C4-2B (cell line): ENCODE measurements around the gene LBP.

ENCODE experiments used
- CTCF ChIP-seq: fragments of 450-650 bp; conservative IDR thresholded peaks from 2 replicates; pipeline ENCODE4 v1.5.1; 2017; ENCODE audit warnings: mild to moderate bottlenecking
- ZFX ChIP-seq: fragments of 450-650 bp; IDR thresholded peaks from 2 replicates; pipeline ENCODE4 v1.6.1; 2017

GRCh38 chr20:38338849-38339520 lies 7.3 kb upstream of the LBP start:
- TF ChIP-seq CTCF (no peak), ZFX (no peak)
